Peyer's patch (tissue), 4 donors: ENCODE data around the gene CACNA1G.

ENCODE experiments used
- CTCF ChIP-seq, 6 experiments: fragments of 450-650 bp in 4 of 6; fragments of 200-600 bp in 2 of 6; sonication (generic) in 1 of 6; IDR thresholded peaks; one replicate each; pipeline ENCODE4 v1.5.1; 2017 to 2019; ENCODE audit warnings: antibody characterized with exemption in 6 of 6, mild to moderate bottlenecking in 3 of 6, moderate library complexity in 1 of 6
- POLR2A ChIP-seq, 2 donors: fragments of 450-650 bp; IDR thresholded peaks; one replicate each; pipeline ENCODE4 v1.5.1; 2017; ENCODE audit warnings: antibody characterized with exemption in 2 of 2, mild to moderate bottlenecking in 2 of 2, moderate library complexity in 2 of 2

- TF ChIP-seq CTCF (IDR thresholded peaks at IDR 0.05): no peak
- TF ChIP-seq POLR2A (IDR thresholded peaks at IDR 0.05): no peak
Measured at GRCh38 chr17:50577451-50577954, 17.0 kb downstream of the CACNA1G start.
